ENCODE results near the gene LMX1B. TPM values are rescaled to one million over a fixed set of nuclear protein-coding genes. Genes with fewer than 3 reads are reported as not detected.
"Not testable (repeated sequence)": the region's sequence is repeated elsewhere in the genome, so short reads cannot be mapped to it uniquely, and the experiment has no call there.

The LMX1B gene
- total and polyA plus RNA-seq, 4 experiments from 2014 or later, result not detected

DNA sequence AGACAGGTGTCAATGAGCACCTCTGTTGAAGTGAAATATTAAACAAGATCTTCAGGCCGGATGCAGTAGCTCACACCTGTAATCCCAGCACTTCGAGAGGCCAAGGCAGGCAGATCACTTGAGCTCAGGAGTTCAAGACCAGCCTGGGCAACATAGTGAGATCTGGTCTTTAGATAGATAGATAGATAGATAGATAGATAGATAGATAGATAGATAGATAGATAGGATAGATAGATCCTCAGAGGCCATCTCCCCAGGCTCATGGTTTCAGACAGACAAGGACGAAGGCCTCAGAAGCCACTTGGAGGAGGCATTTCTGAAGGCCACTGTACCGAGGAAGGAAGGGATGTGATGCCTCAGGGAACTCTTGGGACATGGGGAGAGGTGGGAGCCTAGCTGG, 42.5 kb downstream of the LMX1B start:
- H3K27me3 ChIP-seq (ENCODE audit: insufficient read depth, low read length); H3K36me3 ChIP-seq (ENCODE audit: insufficient read depth, low read length); H3K9me3 Mint-ChIP-seq; intact Hi-C loops (cut with micrococcal nuclease); H3K4me3 ChIP-seq (ENCODE audit: low read length in 2 of 2); H3K4me1 Mint-ChIP-seq; POLR2A ChIA-PET (ENCODE audit: partially characterized antibody); H3K27ac ChIP-seq (ENCODE audit: low read depth, low read length); DNase-seq; H3K9me3 ChIP-seq (ENCODE audit: control insufficient read depth in 1 of 2, low read length in 2 of 2); H3K4me3 Mint-ChIP-seq; CTCF ChIA-PET (ENCODE audit: partially characterized antibody); H3K27ac Mint-ChIP-seq; H3K36me3 Mint-ChIP-seq; H3K4me1 ChIP-seq (ENCODE audit: insufficient read depth, low read length): not testable (repeated sequence)
- peaks cover 8 to 50% of the 10 kb centered on the region in 2 donors for H3K27me3 Mint-ChIP-seq

DNA sequence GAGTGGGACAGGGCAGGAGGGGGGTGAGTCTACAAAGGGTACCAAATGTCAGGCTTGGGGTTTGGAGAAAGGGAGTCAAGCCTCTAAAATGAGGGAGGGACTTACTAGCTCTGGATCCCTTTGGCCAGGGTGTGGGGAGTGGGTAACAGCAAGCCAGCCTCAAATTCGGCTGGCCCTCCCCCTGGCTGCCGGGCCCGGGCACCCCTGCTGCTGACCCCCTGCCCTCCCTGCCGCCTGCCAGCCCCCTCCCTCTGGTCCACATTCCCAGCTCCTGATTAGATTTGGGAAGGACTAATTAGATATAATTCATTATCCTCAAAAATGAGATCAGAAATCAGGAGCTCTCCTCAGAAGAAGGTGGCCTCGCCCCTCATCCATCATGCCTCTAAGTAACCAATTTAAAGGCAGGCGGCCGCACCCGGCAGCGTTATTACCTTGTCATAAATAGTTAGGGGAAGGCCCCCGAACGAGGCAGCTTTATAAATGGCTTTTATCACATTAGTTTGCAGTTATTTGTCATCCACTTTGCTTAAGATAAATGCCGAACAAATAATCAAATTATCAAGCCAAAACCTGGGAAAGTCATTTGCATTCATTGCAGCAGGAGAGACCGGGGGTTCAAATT, 44.6 kb downstream of the LMX1B start:
- ChIA-PET POLR2A (ENCODE audit: partially characterized antibody) (no interaction called here), CTCF (ENCODE audit: partially characterized antibody) (no interaction called here)
- no peaks in the 10 kb centered on the region for H3K9me3 Mint-ChIP-seq

DNA sequence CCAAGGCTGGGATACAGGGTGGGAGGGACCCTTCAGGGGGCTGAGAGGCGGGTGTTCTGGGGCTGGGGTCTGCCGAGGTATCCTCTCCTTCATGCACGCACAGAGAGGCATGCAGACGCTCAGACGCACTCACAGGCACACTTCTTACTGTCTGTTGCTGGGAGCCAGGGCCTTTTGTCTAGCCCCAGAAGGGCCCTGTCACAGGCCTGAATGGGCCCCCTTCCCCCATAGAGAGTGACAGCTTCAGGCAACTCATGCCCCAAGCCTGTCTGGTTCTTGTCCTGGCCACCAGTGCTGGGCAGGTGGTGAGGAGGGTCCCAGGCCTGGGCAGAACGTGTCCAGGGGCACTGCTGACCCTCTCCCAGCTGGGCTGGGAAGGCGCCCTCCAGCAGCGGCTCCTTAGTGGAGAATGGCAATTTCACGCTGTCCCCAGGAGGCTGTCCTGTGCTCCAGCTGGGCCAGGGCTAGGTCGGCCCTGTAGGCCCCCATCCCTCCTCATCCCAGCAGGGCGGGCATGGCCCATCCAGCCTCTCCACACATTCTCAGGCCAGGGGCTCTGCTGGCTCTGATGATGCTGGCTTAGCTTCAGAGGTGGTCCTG, 45.3 kb downstream of the LMX1B start:
- Mint-ChIP-seq H3K27ac (no peak overlapping the region), H3K4me1 (no peaks in the 10 kb centered on the region), H3K27me3 (peaks cover 7 to 41% of the 10 kb centered on the region in 2 donors), H3K9me3 (no peaks in the 10 kb centered on the region), H3K4me3 (no peak overlapping the region), H3K36me3 (no peaks in the 10 kb centered on the region)
- no peaks in the 10 kb centered on the region for H3K9me3 ChIP-seq (ENCODE audit: control insufficient read depth in 1 of 2, low read length in 2 of 2)
- no peaks in the 10 kb centered on the region for H3K36me3 ChIP-seq (ENCODE audit: insufficient read depth, low read length)
- intact Hi-C loops (cut with micrococcal nuclease), result no loop called here
- H3K4me1 ChIP-seq (ENCODE audit: insufficient read depth, low read length), result no peaks in the 10 kb centered on the region
- no peak for DNase-seq
- no peaks in the 10 kb centered on the region for H3K27me3 ChIP-seq (ENCODE audit: insufficient read depth, low read length)
- H3K4me3 ChIP-seq (ENCODE audit: low read length in 2 of 2), result no peak overlapping the region
- CTCF ChIA-PET (ENCODE audit: partially characterized antibody), result no interaction called here
- H3K27ac ChIP-seq (ENCODE audit: low read depth, low read length), result no peak overlapping the region
- POLR2A ChIA-PET (ENCODE audit: partially characterized antibody), result no interaction called here

More for the DNA sequence above, 44.6 kb downstream of the LMX1B start:
- Histone ChIP-seq H3K36me3 (ENCODE audit: insufficient read depth, low read length) (no peaks in the 10 kb centered on the region), H3K4me3 (ENCODE audit: low read length in 2 of 2) (no peak overlapping the region), H3K27ac (ENCODE audit: low read depth, low read length) (no peak overlapping the region), H3K9me3 (ENCODE audit: control insufficient read depth in 1 of 2, low read length in 2 of 2) (no peaks in the 10 kb centered on the region), H3K27me3 (ENCODE audit: insufficient read depth, low read length) (no peaks in the 10 kb centered on the region), H3K4me1 (ENCODE audit: insufficient read depth, low read length) (no peaks in the 10 kb centered on the region)
- H3K27me3 Mint-ChIP-seq, result peaks cover 11 to 47% of the 10 kb centered on the region in 2 donors
- no peak overlapping the region for H3K4me3 Mint-ChIP-seq
- intact Hi-C loops (cut with micrococcal nuclease), result no loop called here
- DNase-seq, result no peak
- H3K4me1 Mint-ChIP-seq, result no peaks in the 10 kb centered on the region
- H3K27ac Mint-ChIP-seq, result no peak overlapping the region
- H3K36me3 Mint-ChIP-seq, result no peaks in the 10 kb centered on the region

DNA sequence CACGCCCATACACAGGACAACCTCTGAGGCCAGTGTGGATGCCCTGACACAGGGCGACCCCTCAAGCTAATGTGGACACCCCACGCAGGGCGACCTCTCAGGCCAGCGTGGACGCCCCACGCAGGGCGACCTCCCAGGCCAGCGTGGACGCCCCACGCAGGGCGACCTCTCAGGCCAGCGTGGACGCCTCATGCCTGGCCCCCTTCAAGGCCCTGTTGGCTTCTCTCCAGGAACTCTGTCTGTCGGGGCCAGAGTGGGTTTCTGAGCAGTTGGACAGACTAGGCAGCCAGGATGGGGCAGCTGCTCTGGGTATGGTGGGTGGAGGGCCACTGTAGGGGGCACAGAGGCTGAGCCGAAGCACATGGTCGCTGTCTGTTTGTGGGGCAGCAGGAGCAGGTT, 47.4 kb downstream of the LMX1B start:
- intact Hi-C loops (cut with micrococcal nuclease), result no loop called here
- POLR2A ChIA-PET (ENCODE audit: partially characterized antibody), result no interaction called here
- Mint-ChIP-seq H3K4me3 (no peak overlapping the region), H3K9me3 (no peaks in the 10 kb centered on the region), H3K27ac (no peak overlapping the region), H3K36me3 (no peaks in the 10 kb centered on the region), H3K27me3 (peaks cover 13 to 31% of the 10 kb centered on the region in 2 donors), H3K4me1 (peaks cover 0 to 2% (median under 1%) of the 10 kb centered on the region in 4 donors)
- H3K4me3 ChIP-seq (ENCODE audit: low read length in 2 of 2), result no peak overlapping the region
- no peaks in the 10 kb centered on the region for H3K4me1 ChIP-seq (ENCODE audit: insufficient read depth, low read length)
- no peak for DNase-seq
- CTCF ChIA-PET (ENCODE audit: partially characterized antibody), result no interaction called here
- H3K36me3 ChIP-seq (ENCODE audit: insufficient read depth, low read length), result no peaks in the 10 kb centered on the region
- peaks cover 5% of the 10 kb centered on the region for H3K27me3 ChIP-seq (ENCODE audit: insufficient read depth, low read length)
- H3K9me3 ChIP-seq (ENCODE audit: control insufficient read depth in 1 of 2, low read length in 2 of 2), result no peaks in the 10 kb centered on the region
- H3K27ac ChIP-seq (ENCODE audit: low read depth, low read length), result no peak overlapping the region

DNA sequence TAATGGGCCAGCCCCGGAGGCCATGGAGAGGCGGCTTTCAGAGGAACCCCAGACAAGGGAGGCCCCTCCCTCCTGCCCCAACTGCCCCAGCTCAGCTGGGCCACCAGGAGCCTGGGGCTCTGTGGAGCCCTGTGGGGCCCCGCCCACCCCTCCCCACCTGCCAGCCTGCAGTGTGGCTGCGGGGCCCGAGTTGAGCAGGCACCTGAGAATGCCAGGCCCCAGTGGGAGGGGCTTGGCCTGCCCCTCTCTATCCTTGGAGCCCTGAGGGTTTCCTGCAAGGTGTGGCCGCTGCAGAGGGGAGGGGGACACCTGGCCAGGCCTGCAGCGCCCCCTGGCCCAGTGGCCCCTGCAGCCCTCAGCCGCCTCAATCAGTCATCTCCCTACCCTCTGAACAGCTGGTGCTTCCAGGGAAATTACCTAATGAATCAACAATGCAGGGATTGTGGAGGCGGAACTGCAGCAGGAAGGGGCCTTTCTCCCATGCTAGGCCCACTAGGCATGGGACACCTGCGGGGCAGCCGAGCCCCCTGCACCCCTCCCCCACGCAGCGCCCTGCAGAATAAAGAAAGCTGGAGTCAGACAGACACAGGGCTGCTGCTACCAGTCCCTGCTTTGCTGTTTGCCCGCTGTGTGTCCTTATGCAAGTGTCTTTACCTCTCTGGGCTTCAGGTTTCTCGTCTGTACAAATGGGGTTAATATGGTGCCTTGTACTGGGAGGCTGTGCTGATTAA, 48.0 kb downstream of the LMX1B start:
- DNase-seq, result no peak
- intact Hi-C loops (cut with micrococcal nuclease), result no loop called here
- Mint-ChIP-seq H3K9me3 (no peaks in the 10 kb centered on the region), H3K27me3 (peaks cover 18 to 34% of the 10 kb centered on the region in 2 donors), H3K4me3 (no peak overlapping the region), H3K27ac (no peak overlapping the region), H3K4me1 (peaks cover 0 to 2% (median under 1%) of the 10 kb centered on the region in 4 donors), H3K36me3 (no peaks in the 10 kb centered on the region)
- Histone ChIP-seq H3K36me3 (ENCODE audit: insufficient read depth, low read length) (no peaks in the 10 kb centered on the region), H3K27ac (ENCODE audit: low read depth, low read length) (no peak overlapping the region), H3K27me3 (ENCODE audit: insufficient read depth, low read length) (peaks cover 5% of the 10 kb centered on the region), H3K9me3 (ENCODE audit: control insufficient read depth in 1 of 2, low read length in 2 of 2) (no peaks in the 10 kb centered on the region), H3K4me3 (ENCODE audit: low read length in 2 of 2) (no peak overlapping the region), H3K4me1 (ENCODE audit: insufficient read depth, low read length) (no peaks in the 10 kb centered on the region)
- ChIA-PET CTCF (ENCODE audit: partially characterized antibody) (no interaction called here), POLR2A (ENCODE audit: partially characterized antibody) (no interaction called here)

DNA sequence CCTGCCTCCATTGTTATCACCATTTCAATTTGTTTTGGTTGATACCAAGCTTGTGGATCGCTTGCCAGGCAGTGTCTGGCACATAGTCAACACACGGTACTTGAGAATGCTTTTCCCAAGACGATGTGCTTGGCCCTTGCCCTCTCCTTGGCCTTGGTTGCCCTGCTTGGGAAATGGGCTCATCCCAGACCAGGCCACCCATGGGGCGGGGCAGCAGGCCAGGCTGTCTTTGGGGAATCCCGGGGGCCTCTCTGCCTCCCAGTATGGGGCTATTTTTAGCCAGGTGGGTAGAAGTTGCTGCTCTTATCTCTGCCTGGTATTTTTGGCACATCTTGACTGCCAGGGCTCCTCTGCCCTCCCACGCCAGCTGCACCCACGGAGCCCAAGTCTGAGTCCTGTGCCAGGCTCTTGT, 49.9 kb downstream of the LMX1B start:
- peaks cover 0 to 2% (median under 1%) of the 10 kb centered on the region in 4 donors for H3K4me1 Mint-ChIP-seq
- H3K4me3 ChIP-seq (ENCODE audit: low read length in 2 of 2), result no peak overlapping the region
- no peaks in the 10 kb centered on the region for H3K4me1 ChIP-seq (ENCODE audit: insufficient read depth, low read length)
- peaks cover 20 to 27% of the 10 kb centered on the region in 2 donors for H3K27me3 Mint-ChIP-seq
- H3K27me3 ChIP-seq (ENCODE audit: insufficient read depth, low read length), result peaks cover 5% of the 10 kb centered on the region
- ChIA-PET CTCF (ENCODE audit: partially characterized antibody) (no interaction called here), POLR2A (ENCODE audit: partially characterized antibody) (no interaction called here)
- no peak overlapping the region for H3K4me3 Mint-ChIP-seq
- intact Hi-C loops (cut with micrococcal nuclease), result no loop called here
- no peaks in the 10 kb centered on the region for H3K36me3 ChIP-seq (ENCODE audit: insufficient read depth, low read length)
- no peaks in the 10 kb centered on the region for H3K9me3 ChIP-seq (ENCODE audit: control insufficient read depth in 1 of 2, low read length in 2 of 2)
- no peaks in the 10 kb centered on the region for H3K36me3 Mint-ChIP-seq
- no peak for DNase-seq
- H3K27ac ChIP-seq (ENCODE audit: low read depth, low read length), result no peak overlapping the region
- no peaks in the 10 kb centered on the region for H3K9me3 Mint-ChIP-seq
- H3K27ac Mint-ChIP-seq, result no peak overlapping the region

DNA sequence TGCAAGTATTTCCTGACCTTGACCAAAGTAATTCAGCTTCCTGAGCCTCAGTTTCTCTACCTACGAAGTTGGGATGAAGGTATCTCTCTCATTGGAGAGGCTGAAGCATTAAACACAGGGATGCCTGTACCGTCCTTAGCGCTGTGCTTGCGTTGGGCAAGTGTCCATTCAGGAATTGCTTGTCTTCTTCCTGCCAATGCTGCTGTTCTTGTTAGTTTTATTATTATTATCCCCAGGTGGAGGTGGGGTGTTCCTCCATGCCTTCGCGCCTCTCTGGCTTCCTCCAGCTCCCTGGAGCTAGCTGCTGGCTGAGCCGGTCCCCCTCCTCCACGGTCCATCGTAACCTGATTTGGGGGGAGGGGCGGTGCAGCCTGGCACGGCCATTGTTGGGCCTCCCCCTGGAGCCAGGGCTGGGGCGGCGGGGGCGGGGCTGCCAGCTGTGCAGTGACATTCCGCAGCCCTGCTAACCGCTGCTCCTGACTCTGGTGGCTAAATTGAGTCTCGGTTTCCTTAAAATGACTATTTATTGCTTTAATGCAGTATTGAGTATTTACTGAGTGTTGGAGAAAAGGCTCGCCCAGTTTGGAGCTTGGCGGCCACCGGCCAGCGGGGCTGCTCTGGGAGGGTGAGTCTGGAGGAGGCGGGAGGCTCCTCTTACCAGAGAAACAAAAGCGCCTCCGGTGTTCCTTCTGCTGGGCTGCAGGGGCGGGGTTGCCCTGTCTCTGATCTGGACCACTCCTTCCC, 51.3 kb downstream of the LMX1B start:
- Histone ChIP-seq H3K27ac (ENCODE audit: low read depth, low read length) (no peak overlapping the region), H3K4me3 (ENCODE audit: low read length in 2 of 2) (no peak overlapping the region), H3K36me3 (ENCODE audit: insufficient read depth, low read length) (no peaks in the 10 kb centered on the region), H3K4me1 (ENCODE audit: insufficient read depth, low read length) (no peaks in the 10 kb centered on the region), H3K27me3 (ENCODE audit: insufficient read depth, low read length) (peaks cover 5% of the 10 kb centered on the region), H3K9me3 (ENCODE audit: control insufficient read depth in 1 of 2, low read length in 2 of 2) (no peaks in the 10 kb centered on the region)
- H3K27me3 Mint-ChIP-seq, result peaks cover 18 to 25% of the 10 kb centered on the region in 2 donors
- peak overlapping the region in 2 of 8 donors; percentile 54 to 56 for H3K4me3 Mint-ChIP-seq
- CTCF ChIA-PET (ENCODE audit: partially characterized antibody), result no interaction called here
- POLR2A ChIA-PET (ENCODE audit: partially characterized antibody), result no interaction called here
- no peaks in the 10 kb centered on the region for H3K9me3 Mint-ChIP-seq
- H3K36me3 Mint-ChIP-seq, result no peaks in the 10 kb centered on the region
- H3K27ac Mint-ChIP-seq, result no peak overlapping the region
- DNase-seq, result no peak
- H3K4me1 Mint-ChIP-seq, result peaks cover 0 to 2% (median under 1%) of the 10 kb centered on the region in 4 donors
- intact Hi-C loops (cut with micrococcal nuclease), result no loop called here

Data from CD4-positive, alpha-beta memory T cell (primary cell).